ENCODE results near the gene CLIC6.
A peak's percentile ranks its signal among the peaks of the same experiment; 100 is the strongest.

CLIC6 gene

GRCh38 chr21:34702341-34703170 is 33.8 kb downstream of the CLIC6 start:
- DNase-seq (ENCODE audit: low spot score): no peak
- in situ Hi-C loops (cut with MboI; ENCODE audit: low pct_unique_long_range_greater_than_20kb, low sequenced_read_pairs, unreplicated experiment): no loop called here
- TF ChIP-seq, protein P1, sequence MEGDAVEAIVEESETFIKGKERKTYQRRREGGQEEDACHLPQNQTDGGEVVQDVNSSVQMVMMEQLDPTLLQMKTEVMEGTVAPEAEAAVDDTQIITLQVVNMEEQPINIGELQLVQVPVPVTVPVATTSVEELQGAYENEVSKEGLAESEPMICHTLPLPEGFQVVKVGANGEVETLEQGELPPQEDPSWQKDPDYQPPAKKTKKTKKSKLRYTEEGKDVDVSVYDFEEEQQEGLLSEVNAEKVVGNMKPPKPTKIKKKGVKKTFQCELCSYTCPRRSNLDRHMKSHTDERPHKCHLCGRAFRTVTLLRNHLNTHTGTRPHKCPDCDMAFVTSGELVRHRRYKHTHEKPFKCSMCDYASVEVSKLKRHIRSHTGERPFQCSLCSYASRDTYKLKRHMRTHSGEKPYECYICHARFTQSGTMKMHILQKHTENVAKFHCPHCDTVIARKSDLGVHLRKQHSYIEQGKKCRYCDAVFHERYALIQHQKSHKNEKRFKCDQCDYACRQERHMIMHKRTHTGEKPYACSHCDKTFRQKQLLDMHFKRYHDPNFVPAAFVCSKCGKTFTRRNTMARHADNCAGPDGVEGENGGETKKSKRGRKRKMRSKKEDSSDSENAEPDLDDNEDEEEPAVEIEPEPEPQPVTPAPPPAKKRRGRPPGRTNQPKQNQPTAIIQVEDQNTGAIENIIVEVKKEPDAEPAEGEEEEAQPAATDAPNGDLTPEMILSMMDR (IDR thresholded peaks at IDR 0.05; ENCODE audit: extremely low read depth, insufficient read depth, missing control alignments): no peak

GRCh38 chr21:34703571-34703970 is 34.8 kb downstream of the CLIC6 start:
- DNase-seq (ENCODE audit: low spot score): no peak
- in situ Hi-C loops (cut with MboI; ENCODE audit: low pct_unique_long_range_greater_than_20kb, low sequenced_read_pairs, unreplicated experiment): no loop called here
- TF ChIP-seq, protein P1 (IDR thresholded peaks at IDR 0.05; ENCODE audit: extremely low read depth, insufficient read depth, missing control alignments): no peak

GRCh38 chr21:34704119-34704518 is 35.3 kb downstream of the CLIC6 start:
- no peak for DNase-seq (ENCODE audit: low spot score)
- in situ Hi-C loops (cut with MboI; ENCODE audit: low pct_unique_long_range_greater_than_20kb, low sequenced_read_pairs, unreplicated experiment): no loop called here
- TF ChIP-seq, protein P1 (IDR thresholded peaks at IDR 0.05; ENCODE audit: extremely low read depth, insufficient read depth, missing control alignments): no peak

GRCh38 chr21:34705011-34705410 is 36.2 kb downstream of the CLIC6 start:
- DNase-seq (ENCODE audit: low spot score): no peak
- in situ Hi-C loops (cut with MboI; ENCODE audit: low pct_unique_long_range_greater_than_20kb, low sequenced_read_pairs, unreplicated experiment): no loop called here
- TF ChIP-seq, protein P1 (IDR thresholded peaks at IDR 0.05; ENCODE audit: extremely low read depth, insufficient read depth, missing control alignments): no peak

DNA sequence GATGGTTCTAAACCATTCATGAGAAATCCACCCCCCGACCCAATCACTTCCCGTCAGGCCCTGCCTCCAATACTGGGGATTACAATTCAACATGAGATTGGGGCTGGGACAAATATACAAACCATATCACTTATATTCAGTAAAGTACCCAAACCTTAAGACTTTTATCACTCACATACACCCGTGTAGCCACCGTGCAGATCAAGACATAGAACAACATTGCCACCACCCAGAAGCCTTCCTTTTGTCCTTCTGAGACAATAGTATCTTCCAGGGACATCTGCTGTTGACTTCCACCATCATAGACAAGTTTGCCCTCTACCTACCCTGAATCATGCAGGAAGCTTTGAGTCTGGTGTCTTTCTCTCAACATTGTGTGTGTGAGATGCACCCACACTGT is 37.5 kb downstream of the CLIC6 start:
- TF ChIP-seq, protein P1 (IDR thresholded peaks at IDR 0.05; ENCODE audit: extremely low read depth, insufficient read depth, missing control alignments): no peak
- in situ Hi-C loops (cut with MboI; ENCODE audit: low pct_unique_long_range_greater_than_20kb, low sequenced_read_pairs, unreplicated experiment): no loop called here
- DNase-seq (ENCODE audit: low spot score): no peak

GRCh38 chr21:34707876-34708325 is 39.1 kb downstream of the CLIC6 start:
- TF ChIP-seq, protein P1 (IDR thresholded peaks at IDR 0.05; ENCODE audit: extremely low read depth, insufficient read depth, missing control alignments): no peak
- peak; percentile 76 for DNase-seq (ENCODE audit: low spot score)
- in situ Hi-C loops (cut with MboI; ENCODE audit: low pct_unique_long_range_greater_than_20kb, low sequenced_read_pairs, unreplicated experiment): no loop called here
